HG02981 (cell line): ENCODE data around the gene CC2D1A.
"Not testable (repeated sequence)": the region's sequence is repeated elsewhere in the genome, so short reads cannot be mapped to it uniquely, and the experiment has no call there.

Experiments
- ATAC-seq: cut with Tn5 transposase; IDR thresholded peaks from one replicate; pipeline ENCODE4 v1.9.1; 2021; ENCODE audit warnings: mild to moderate bottlenecking, moderate library complexity; ENCODE audit not compliant: unreplicated experiment

CC2D1A gene

GRCh38 chr19:13959962-13960862 lies 54.2 kb downstream of the CC2D1A start:
- no peak for ATAC-seq

- ATAC-seq: no peak
These were observed 55.1 kb downstream of the CC2D1A start for GRCh38 chr19:13960863-13961784.

- ATAC-seq: no peak
These were observed 56.1 kb downstream of the CC2D1A start for GRCh38 chr19:13961826-13962698.

GRCh38 chr19:13962699-13963602 lies 57.0 kb downstream of the CC2D1A start:
- no peak for ATAC-seq

- ATAC-seq: no peak
These were observed 57.7 kb downstream of the CC2D1A start for GRCh38 chr19:13963603-13964105.

- no peak for ATAC-seq
These were observed 58.8 kb downstream of the CC2D1A start for GRCh38 chr19:13964776-13965175.

- ATAC-seq: no peak
These were observed 59.4 kb downstream of the CC2D1A start for GRCh38 chr19:13965377-13965896.

- no peak for ATAC-seq
These were observed 60.1 kb downstream of the CC2D1A start for GRCh38 chr19:13965926-13966683.

GRCh38 chr19:13966684-13967128 lies 60.7 kb downstream of the CC2D1A start:
- ATAC-seq: no peak

- not testable (repeated sequence) for ATAC-seq
These were observed 61.2 kb downstream of the CC2D1A start for GRCh38 chr19:13967206-13967605.

- ATAC-seq: no peak
These were observed 62.5 kb downstream of the CC2D1A start for GRCh38 chr19:13968383-13968935.

GRCh38 chr19:13968999-13969398 lies 63.0 kb downstream of the CC2D1A start:
- ATAC-seq: no peak

- ATAC-seq: no peak
These were observed 63.9 kb downstream of the CC2D1A start for GRCh38 chr19:13969897-13970296.

GRCh38 chr19:13971868-13972267 lies 65.9 kb downstream of the CC2D1A start:
- ATAC-seq: not testable (repeated sequence)

- no peak for ATAC-seq
These were observed 66.6 kb downstream of the CC2D1A start for GRCh38 chr19:13972368-13973155.

- ATAC-seq: not testable (repeated sequence)
These were observed 67.5 kb downstream of the CC2D1A start for GRCh38 chr19:13973479-13973878.

GRCh38 chr19:13974073-13974472 lies 68.1 kb downstream of the CC2D1A start:
- ATAC-seq: no peak
